Immature natural killer cell (primary cell): ENCODE results near the gene DGKG. TPM values are rescaled to one million over a fixed set of nuclear protein-coding genes. Genes with fewer than 3 reads are reported as not detected.

Experiments used
- DNase-seq, 3 donors: peaks; one replicate each; pipeline ENCODE4 v3.0.0; 2022; ENCODE audit warnings: mixed read lengths in 1 of 3
- H3K27ac Mint-ChIP-seq, 6 donors: one replicate each; pipeline ENCODE4 v1.8.0; 2020; ENCODE audit warnings: mixed read lengths in 6 of 6, mild to moderate bottlenecking in 5 of 6, inconsistent platforms in 4 of 6, moderate library complexity in 3 of 6
- H3K27me3 Mint-ChIP-seq, 3 donors: one replicate each; pipeline ENCODE4 v1.8.0; 2020 to 2021; ENCODE audit warnings: low read depth in 3 of 3, mild to moderate bottlenecking in 3 of 3, mixed read lengths in 3 of 3, moderate library complexity in 3 of 3, inconsistent platforms in 1 of 3
- H3K36me3 Mint-ChIP-seq, 3 donors: one replicate each; pipeline ENCODE4 v1.8.0; 2020; ENCODE audit warnings: mixed read lengths in 3 of 3, inconsistent platforms in 2 of 3, mild to moderate bottlenecking in 2 of 3
- H3K4me1 Mint-ChIP-seq, 2 donors: one replicate each; pipeline ENCODE4 v1.8.0; 2020; ENCODE audit warnings: inconsistent platforms in 2 of 2, mild to moderate bottlenecking in 2 of 2, mixed read lengths in 2 of 2, moderate library complexity in 1 of 2
- H3K4me3 Mint-ChIP-seq, 5 donors: one replicate each; pipeline ENCODE4 v1.8.0; 2020; ENCODE audit warnings: mild to moderate bottlenecking in 5 of 5, mixed read lengths in 5 of 5, inconsistent platforms in 3 of 5, moderate library complexity in 3 of 5
- H3K9me3 Mint-ChIP-seq, 6 donors: one replicate each; pipeline ENCODE4 v1.8.0; 2020; ENCODE audit warnings: mild to moderate bottlenecking in 6 of 6, mixed read lengths in 6 of 6, inconsistent platforms in 4 of 6, moderate library complexity in 3 of 6
- polyA plus RNA-seq, 3 donors: library from polyadenylated mRNA; unstranded; fragments of 300-500 nt; fragmentation: Illumina TruSeq; gene quantifications; one replicate each; pipeline ENCODE4 v1.2.3, GENCODE V29; 2021

Gene DGKG
- polyA plus RNA-seq = under 1 TPM in 2 of 3 donors, not detected in 1; 0.07 to 0.86 TPM

- Mint-ChIP-seq H3K36me3 (no peaks in the 10 kb centered on the region), H3K4me1 (no peaks in the 10 kb centered on the region), H3K4me3 (peak within 1 kb of the TSS in 2 of 5 donors; percentile 24 to 55), H3K9me3 (no peaks in the 10 kb centered on the region), H3K27me3 (peaks cover 7 to 17% (median 10%) of the 10 kb centered on the region in 3 donors), H3K27ac (peak within 1 kb of the TSS in 1 of 6 donors; percentile 76)
- DNase-seq = no peak
Measured at GRCh38 chr3:186361762-186362536, at the start of gene DGKG. Gene DGKG (minus strand): TSS chr3:186362234. CDS start chr3:186320459, 41,775 bp downstream.

DNA sequence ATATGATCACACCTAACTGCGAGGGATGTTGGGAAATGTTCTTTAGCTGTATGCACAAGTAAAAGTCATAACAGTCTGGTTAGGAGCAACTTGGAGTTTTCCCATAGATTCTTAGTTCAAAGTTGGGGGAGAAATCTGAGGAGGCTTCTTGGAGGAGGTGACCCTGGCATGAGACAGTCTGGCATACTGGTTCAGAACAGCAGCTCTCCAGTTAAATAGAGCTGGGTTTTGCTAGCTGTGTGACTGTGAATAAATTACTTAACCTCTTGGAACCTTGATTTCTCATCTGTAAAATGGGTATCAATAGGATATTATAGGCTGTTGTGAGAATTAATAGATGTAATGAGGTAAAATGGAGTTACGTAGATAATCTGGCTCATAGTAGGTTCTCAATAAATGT, 49.1 kb upstream of the DGKG start:
- Mint-ChIP-seq H3K36me3 (no peaks in the 10 kb centered on the region), H3K27ac (no peak overlapping the region), H3K4me3 (no peak overlapping the region), H3K27me3 (peaks cover 6 to 15% (median 7%) of the 10 kb centered on the region in 3 donors), H3K4me1 (peaks cover 8 to 14% of the 10 kb centered on the region in 2 donors), H3K9me3 (no peaks in the 10 kb centered on the region)
- DNase-seq = no peak

GRCh38 chr3:186406669-186407635, 44.9 kb upstream of the DGKG start:
- Mint-ChIP-seq H3K27me3 (peaks cover 0 to 8% (median 4%) of the 10 kb centered on the region in 3 donors), H3K27ac (no peak overlapping the region), H3K4me1 (no peaks in the 10 kb centered on the region), H3K9me3 (no peaks in the 10 kb centered on the region), H3K36me3 (no peaks in the 10 kb centered on the region), H3K4me3 (no peak overlapping the region)
- no peak for DNase-seq

DNA sequence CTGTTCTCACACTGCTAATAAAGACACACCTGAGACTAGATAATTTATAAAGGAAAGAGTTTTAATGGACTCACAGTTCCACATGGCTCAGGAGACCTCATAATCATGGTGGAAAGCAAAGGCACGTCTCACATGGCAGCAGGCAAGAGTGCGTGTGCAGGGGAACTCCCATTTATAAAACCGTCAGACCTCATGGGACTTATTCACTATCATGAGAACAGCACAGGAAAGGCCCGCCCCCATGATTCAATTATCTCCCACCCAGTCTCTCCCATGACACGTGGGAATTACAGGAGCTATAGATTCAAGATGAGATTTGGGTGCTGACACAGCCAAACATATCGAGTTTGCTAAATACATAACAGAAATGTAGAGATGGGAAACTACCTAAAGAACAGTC, 39.5 kb upstream of the DGKG start:
- Mint-ChIP-seq H3K27me3 (peaks cover 4 to 6% (median 5%) of the 10 kb centered on the region in 3 donors), H3K9me3 (no peaks in the 10 kb centered on the region), H3K4me1 (no peaks in the 10 kb centered on the region), H3K36me3 (no peaks in the 10 kb centered on the region), H3K27ac (no peak overlapping the region), H3K4me3 (no peak overlapping the region)
- no peak for DNase-seq

DNA sequence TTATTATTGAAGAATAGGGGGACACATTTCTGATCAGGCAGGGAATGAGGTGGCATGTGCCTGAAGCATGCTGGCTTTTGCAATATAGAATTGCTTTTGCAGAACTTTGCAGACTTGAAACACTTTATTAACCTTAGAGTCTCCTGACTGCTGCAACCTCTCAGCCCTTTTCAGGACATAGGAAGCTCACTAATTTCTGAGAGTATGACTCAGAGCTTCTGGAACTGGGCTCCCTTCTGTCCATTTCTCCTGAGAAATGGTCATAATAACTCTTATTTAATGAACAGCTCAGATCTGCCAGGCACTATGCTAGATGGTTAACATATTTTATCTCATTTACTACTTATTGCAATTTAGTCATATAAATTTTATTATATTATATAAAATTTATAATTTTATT, 38.6 kb upstream of the DGKG start:
- Mint-ChIP-seq H3K36me3 (no peaks in the 10 kb centered on the region), H3K9me3 (no peaks in the 10 kb centered on the region), H3K27me3 (peaks cover 4 to 6% (median 5%) of the 10 kb centered on the region in 3 donors), H3K4me1 (no peaks in the 10 kb centered on the region), H3K4me3 (no peak overlapping the region), H3K27ac (no peak overlapping the region)
- DNase-seq = no peak

GRCh38 chr3:186400026-186400425, 38.0 kb upstream of the DGKG start:
- no peaks in the 10 kb centered on the region for H3K4me1 Mint-ChIP-seq
- H3K9me3 Mint-ChIP-seq = no peaks in the 10 kb centered on the region
- H3K27me3 Mint-ChIP-seq = peaks cover 5 to 6% (median 5%) of the 10 kb centered on the region in 3 donors
- H3K4me3 Mint-ChIP-seq = no peak overlapping the region
- no peak overlapping the region for H3K27ac Mint-ChIP-seq
- no peak for DNase-seq
- H3K36me3 Mint-ChIP-seq = no peaks in the 10 kb centered on the region

- Mint-ChIP-seq H3K27ac (no peak overlapping the region), H3K36me3 (no peaks in the 10 kb centered on the region), H3K27me3 (peaks cover 5 to 14% (median 5%) of the 10 kb centered on the region in 3 donors), H3K4me1 (no peaks in the 10 kb centered on the region), H3K9me3 (no peaks in the 10 kb centered on the region), H3K4me3 (no peak overlapping the region)
- no peak for DNase-seq
Measured at GRCh38 chr3:186394566-186395217, 32.7 kb upstream of the DGKG start.

DNA sequence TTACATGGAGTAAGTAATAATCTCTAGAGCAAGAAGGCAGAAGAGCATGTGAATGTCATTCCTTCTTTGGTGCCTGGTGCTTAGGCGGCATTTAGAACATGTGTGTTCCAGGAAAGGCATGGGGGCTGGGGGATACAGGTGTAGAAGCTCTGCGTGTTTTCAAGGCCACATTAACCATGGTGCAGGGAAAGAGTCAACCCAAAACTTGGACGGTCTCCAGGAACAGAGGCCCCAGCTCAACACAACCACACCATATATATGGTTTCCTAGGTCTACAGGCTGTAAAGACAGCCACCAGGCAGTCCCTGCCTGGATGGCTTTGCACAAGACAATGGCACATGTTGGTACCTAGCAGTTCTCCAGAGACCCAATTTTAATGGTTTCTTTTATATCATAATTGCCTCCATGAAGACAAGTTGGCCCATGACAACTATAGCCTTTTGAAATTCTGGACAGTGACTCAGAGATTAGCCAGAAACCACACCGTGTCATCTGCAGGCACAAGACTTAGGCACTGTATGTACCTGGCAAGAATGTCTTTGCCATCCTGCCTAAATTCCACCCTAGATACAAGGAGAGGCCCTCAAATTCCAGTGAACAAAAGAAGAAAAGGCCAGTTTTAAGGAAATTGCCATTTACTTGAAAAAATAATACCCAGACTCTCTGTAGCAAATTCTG, 25.0 kb upstream of the DGKG start:
- Mint-ChIP-seq H3K27me3 (peaks cover 0 to 5% (median 1%) of the 10 kb centered on the region in 3 donors), H3K4me1 (no peaks in the 10 kb centered on the region), H3K4me3 (no peak overlapping the region), H3K27ac (no peak overlapping the region), H3K36me3 (no peaks in the 10 kb centered on the region), H3K9me3 (peaks cover 0 to 2% (median 0%) of the 10 kb centered on the region in 6 donors)
- DNase-seq = no peak

DNA sequence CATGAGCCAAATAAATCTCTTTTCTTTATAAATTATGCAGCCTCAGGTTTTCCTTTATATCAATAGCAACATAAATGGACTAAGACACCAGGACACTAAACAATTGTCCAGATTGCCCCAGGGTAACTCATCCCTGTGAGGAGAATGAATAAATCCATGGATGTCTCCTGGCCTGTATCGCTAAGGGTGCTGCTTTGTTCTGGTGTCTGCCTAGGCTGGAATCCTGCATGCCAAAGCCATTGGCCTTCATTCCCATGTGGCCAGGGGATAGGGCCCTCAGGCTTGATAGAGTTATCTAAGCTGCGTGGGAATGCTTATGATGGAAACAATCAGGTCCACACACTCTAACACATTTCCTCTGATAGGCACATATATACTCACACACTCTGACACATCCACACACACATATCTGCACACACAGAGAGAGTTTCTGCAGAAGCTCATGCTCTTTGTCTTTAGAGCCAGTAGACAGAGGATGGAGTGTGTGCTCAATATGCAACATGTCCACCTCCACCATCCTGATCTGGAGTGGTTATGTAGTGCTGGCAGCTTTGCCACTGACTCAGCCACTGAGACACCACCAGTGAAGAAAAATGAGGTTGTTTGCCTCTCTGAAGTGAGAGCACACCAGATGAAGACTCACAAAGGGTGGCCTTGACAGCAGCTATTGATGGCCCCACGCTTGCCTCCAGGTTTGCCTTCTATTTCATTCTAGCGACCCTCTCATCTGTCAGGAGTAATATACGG, 24.0 kb upstream of the DGKG start:
- Mint-ChIP-seq H3K36me3 (no peaks in the 10 kb centered on the region), H3K9me3 (peaks cover 0 to 2% (median 0%) of the 10 kb centered on the region in 6 donors), H3K4me3 (no peak overlapping the region), H3K27ac (no peak overlapping the region), H3K4me1 (no peaks in the 10 kb centered on the region), H3K27me3 (peaks cover 0 to 1% (median 0%) of the 10 kb centered on the region in 3 donors)
- DNase-seq = no peak

DNA sequence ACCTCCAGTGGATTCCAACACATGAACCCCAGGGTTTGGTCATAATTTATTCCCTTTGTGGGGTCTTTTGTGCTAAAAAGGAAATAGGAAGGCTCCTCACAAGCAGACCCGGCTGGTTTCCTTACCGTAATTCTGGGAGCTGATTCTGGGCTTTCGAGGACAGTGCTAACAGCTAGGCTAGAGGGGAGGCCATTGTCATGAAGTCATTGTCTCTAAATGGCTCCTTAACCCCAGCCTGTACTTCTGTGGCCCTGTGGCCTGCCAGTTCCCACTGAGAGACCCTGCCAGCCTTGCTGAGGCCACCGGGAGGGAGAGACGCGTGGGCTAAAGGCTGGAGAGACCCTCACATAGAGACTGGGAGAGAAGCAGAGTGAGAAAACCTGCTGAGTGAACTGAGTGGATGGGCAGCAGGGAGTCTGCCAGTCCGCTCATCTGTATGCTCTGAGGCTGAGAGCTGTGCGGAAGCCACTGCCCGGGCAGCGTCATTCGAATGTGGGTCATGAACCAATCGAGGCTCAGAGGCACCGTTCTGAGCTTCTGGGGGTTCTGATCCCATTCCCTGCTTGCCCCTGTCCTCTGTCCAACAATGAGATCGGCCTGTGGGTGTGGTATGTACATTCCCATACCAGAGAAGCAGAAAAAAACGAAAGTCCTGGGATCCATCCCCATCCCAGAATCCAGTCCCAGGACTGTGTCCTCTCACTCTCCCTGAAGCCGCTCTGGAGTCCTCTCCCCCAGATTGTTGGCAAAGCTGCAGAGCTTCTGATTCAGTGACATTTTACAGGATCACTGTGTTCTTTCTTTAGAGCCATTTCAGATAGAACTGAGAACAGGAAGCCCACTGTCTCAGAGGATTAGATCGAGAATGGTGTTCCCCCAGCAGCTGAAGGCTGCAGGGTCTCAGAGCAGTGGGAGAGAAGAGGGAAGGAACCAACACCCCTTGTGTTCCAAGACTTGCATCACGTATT, 21.3 kb upstream of the DGKG start:
- no peak for DNase-seq
- Mint-ChIP-seq H3K27ac (no peak overlapping the region), H3K4me3 (no peak overlapping the region), H3K36me3 (no peaks in the 10 kb centered on the region), H3K27me3 (peaks cover 0 to 1% (median 0%) of the 10 kb centered on the region in 3 donors), H3K4me1 (no peaks in the 10 kb centered on the region), H3K9me3 (peaks cover 0 to 5% (median 0%) of the 10 kb centered on the region in 6 donors)

DNA sequence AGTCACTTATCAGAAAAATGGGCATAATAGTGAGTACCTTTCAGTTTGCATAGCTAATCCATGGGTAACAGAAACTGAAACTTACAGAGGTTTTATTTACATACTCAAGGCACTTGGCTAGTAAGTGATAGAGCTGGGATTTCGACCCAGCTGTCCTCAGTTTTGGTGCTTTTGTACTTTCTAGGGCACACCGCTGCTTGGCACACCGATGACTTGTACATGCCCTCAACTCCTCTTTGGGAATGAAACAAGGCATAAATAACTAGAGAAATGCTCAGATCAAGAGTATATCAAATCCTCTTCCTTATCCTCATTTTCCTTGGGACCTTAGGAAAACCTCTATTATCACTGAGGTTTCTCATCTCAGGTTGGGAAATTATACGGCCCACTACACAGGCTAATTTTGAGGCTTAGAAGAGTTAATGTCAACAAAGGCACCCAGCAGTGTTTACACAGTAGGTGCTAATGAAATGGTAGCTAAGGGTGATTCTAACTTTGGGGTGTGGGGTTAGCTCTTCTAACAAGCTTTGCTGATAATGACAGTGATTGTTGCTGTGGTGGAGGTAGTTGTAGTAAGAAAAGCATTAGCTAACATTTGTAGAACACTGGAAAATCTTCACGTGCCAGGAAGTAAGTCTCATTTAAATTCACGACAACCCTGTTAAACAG, 20.3 kb upstream of the DGKG start:
- no peak overlapping the region for H3K27ac Mint-ChIP-seq
- H3K36me3 Mint-ChIP-seq = no peaks in the 10 kb centered on the region
- no peaks in the 10 kb centered on the region for H3K4me1 Mint-ChIP-seq
- peaks cover 0 to 6% (median 0%) of the 10 kb centered on the region in 6 donors for H3K9me3 Mint-ChIP-seq
- no peak overlapping the region for H3K4me3 Mint-ChIP-seq
- peaks cover 0 to 1% (median 0%) of the 10 kb centered on the region in 3 donors for H3K27me3 Mint-ChIP-seq
- no peak for DNase-seq
